Gastroesophageal sphincter (tissue), 4 donors: Measurements from ENCODE around the gene DOCK4. TPM values are rescaled to one million over a fixed set of nuclear protein-coding genes. Genes with fewer than 3 reads are reported as not detected.

Experiments used
- ATAC-seq: fragments of 150-250 bp; one replicate; pipeline ENCODE4 v1.9.1; 2016; ENCODE audit warnings: mild to moderate bottlenecking, moderate library complexity
- H3K27ac ChIP-seq, 4 donors: fragments of 200-600 bp; sonication (generic) in 3 of 4; 1 replicate in 3 of 4; 2 replicates in 1 of 4; pipeline ENCODE4 v1.5.1; 2016 to 2019
- H3K27me3 ChIP-seq: fragments of 200-600 bp; sonication (generic); one replicate; pipeline ENCODE4 v1.5.1; 2019
- H3K36me3 ChIP-seq, 2 donors: fragments of 200-600 bp; sonication (generic); one replicate each; pipeline ENCODE4 v1.5.1; 2019; ENCODE audit warnings: control low read depth in 1 of 2
- H3K4me1 ChIP-seq, 3 donors: fragments of 200-600 bp; sonication (generic); 1 replicate in 2 of 3; 2 replicates in 1 of 3; pipeline ENCODE4 v1.5.1; 2016 to 2019; ENCODE audit warnings: control low read depth in 2 of 3
- H3K4me3 ChIP-seq, 2 donors: fragments of 200-600 bp; sonication (generic); one replicate each; pipeline ENCODE4 v1.5.1; 2019; ENCODE audit warnings: mild to moderate bottlenecking in 1 of 2, moderate library complexity in 1 of 2
- H3K9me3 ChIP-seq, 3 donors: fragments of 200-600 bp; sonication (generic); one replicate each; pipeline ENCODE4 v1.5.1; 2017 to 2019; ENCODE audit warnings: control low read depth in 2 of 3
- CTCF ChIP-seq, 4 experiments: fragments of 200-600 bp in 2 of 4; fragments of 450-650 bp in 2 of 4; sonication (generic) in 1 of 4; IDR thresholded peaks; one replicate each; pipeline ENCODE4 v1.5.1; 2017 to 2019; ENCODE audit warnings: antibody characterized with exemption in 4 of 4, mild to moderate bottlenecking in 2 of 4, moderate library complexity in 2 of 4
- EP300 ChIP-seq: sonication (generic); formaldehyde crosslinking; IDR thresholded peaks from one replicate; pipeline ENCODE4 v1.6.1; 2017; ENCODE audit warnings: antibody characterized with exemption, mild to moderate bottlenecking
- POLR2A ChIP-seq, 2 donors: fragments of 450-650 bp; IDR thresholded peaks; one replicate each; pipeline ENCODE4 v1.6.1; 2017; ENCODE audit warnings: antibody characterized with exemption in 2 of 2, mild to moderate bottlenecking in 2 of 2, moderate library complexity in 1 of 2
- POLR2AphosphoS5 ChIP-seq: sonication (generic); formaldehyde crosslinking; IDR thresholded peaks from one replicate; pipeline ENCODE4 v1.6.1; 2017; ENCODE audit warnings: antibody characterized with exemption
- WGBS, 2 donors: methylation state at CpG; one replicate each; pipeline ENCODE4 v1.1.5; 2018; ENCODE audit warnings: low coverage in 1 of 2; 5-methylcytosine and 5-hydroxymethylcytosine counted together
- total RNA-seq, 4 donors: library from RNA; depleted of rRNA; stranded (reverse); fragments of >200 nt; gene quantifications; one replicate each; pipeline ENCODE4 v1.1.0, GENCODE V29; 2016

DOCK4 gene
- total RNA-seq, 4 donors from 2014 or later: 14.0 to 34.1 (median 24.2) TPM

DNA sequence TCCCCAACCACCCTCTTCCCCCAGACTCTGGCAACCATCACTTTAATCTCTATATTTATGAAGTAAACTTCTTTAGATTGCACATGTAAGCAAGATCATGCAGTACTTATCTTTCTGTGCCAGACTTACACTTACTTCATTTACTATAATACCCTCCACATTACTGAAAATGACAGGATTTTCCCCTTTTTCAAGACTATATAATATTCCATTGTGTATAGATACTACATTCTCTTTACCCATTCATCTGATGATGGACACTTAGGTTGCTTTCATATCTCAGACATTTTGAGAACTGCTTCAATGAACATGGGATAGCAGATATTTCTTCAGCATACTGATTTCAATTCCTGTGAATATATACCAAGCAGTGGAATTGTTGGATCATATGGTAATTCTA lies 4.4 kb downstream of the DOCK4 start:
- Histone ChIP-seq H3K27ac (no peak overlapping the region), H3K9me3 (no peaks in the 10 kb centered on the region), H3K36me3 (no peaks in the 10 kb centered on the region), H3K4me3 (no peak overlapping the region), H3K4me1 (peaks cover 0 to 31% (median 0%) of the 10 kb centered on the region in 3 donors), H3K27me3 (no peaks in the 10 kb centered on the region)
- ATAC-seq: no peak
- TF ChIP-seq EP300 (no peak), POLR2AphosphoS5 (no peak), POLR2A (IDR thresholded peaks at IDR 0.05) (no peak), CTCF (IDR thresholded peaks at IDR 0.05) (no peak)

DNA sequence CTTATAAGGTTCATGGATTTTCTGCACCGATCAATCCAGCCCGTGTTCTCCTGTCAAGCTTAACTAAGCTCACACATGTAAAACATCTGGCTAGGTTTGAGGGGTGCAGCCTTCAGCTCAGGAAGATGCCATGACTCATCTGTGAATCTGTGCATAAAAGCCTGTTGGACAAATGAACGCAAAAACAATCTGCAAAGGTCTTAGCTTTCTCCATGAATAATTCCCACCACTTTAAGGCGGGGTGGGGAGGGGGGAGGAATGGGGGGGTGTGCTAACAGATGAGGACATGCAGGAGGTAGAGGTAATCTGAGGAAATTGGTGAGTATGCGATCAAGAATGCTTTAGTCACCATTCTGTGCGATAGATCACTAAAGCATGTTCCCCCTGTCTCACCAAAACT lies 4.8 kb downstream of the DOCK4 start:
- H3K36me3 ChIP-seq: no peaks in the 10 kb centered on the region
- H3K27ac ChIP-seq: no peak overlapping the region
- ATAC-seq: no peak
- peaks cover 0 to 31% (median 0%) of the 10 kb centered on the region in 3 donors for H3K4me1 ChIP-seq
- H3K27me3 ChIP-seq: no peaks in the 10 kb centered on the region
- H3K4me3 ChIP-seq: no peak overlapping the region
- 65 to 69% methylated on average over 5 of the region's 6 CpGs for whole genome bisulfite sequencing, 2 donors
- TF ChIP-seq POLR2A (IDR thresholded peaks at IDR 0.05) (no peak), CTCF (IDR thresholded peaks at IDR 0.05) (no peak), POLR2AphosphoS5 (no peak), EP300 (no peak)
- H3K9me3 ChIP-seq: no peaks in the 10 kb centered on the region

DNA sequence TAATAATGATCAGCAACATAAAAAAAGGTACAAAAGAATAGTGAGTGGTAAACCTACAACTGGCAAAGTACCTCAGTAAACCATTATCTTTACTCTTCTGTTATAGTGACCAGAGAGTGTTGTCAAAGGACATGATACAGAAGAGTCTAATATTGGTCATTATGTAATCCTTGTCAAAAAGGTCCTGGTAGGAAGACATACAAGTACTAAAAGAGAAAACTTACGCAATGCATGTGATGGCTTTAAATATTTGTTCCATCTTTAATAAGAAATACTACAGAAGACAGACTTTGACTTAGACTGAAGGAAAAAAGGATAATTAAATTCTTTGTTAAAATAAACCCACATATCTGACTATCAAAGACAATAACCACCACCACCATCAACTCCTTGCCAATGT lies 6.5 kb downstream of the DOCK4 start:
- Histone ChIP-seq H3K27me3 (no peaks in the 10 kb centered on the region), H3K4me1 (peaks cover 0 to 27% (median 0%) of the 10 kb centered on the region in 3 donors), H3K4me3 (no peak overlapping the region), H3K27ac (no peak overlapping the region), H3K36me3 (no peaks in the 10 kb centered on the region), H3K9me3 (no peaks in the 10 kb centered on the region)
- TF ChIP-seq POLR2A (IDR thresholded peaks at IDR 0.05) (no peak), CTCF (IDR thresholded peaks at IDR 0.05) (no peak), EP300 (no peak), POLR2AphosphoS5 (no peak)
- 95 to 100% methylated on average over 1 of the region's 1 CpG for WGBS, 2 donors
- no peak for ATAC-seq

DNA sequence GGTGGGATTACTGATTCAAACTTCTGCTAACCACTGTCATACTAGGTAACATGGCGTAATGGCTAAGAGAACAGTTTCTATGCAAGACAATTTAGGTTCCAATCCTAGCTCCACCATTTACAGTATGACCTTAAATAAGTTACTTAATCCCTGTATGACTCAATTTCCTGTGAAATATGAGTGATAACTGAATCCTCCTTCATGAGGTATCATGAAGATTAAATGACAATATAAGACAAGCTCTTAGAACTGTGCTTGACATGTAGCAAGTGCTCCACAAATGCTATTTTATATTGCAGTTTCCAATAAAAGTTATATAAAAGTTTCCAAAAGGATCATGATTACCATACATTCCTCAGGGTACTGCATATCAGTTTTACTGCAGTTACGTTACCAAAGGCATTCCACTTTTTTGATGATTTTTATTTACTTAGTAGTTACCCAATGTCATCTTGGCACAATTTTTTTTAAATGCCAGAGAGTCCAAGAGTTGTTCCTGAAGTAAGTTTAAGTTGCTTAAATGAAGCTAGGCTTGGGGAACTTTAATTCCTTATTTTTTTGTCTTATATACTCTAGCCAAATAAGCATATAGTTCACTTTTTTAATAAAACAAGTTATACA lies 7.1 kb downstream of the DOCK4 start:
- Histone ChIP-seq H3K36me3 (no peaks in the 10 kb centered on the region), H3K27me3 (no peaks in the 10 kb centered on the region), H3K27ac (no peak overlapping the region), H3K4me1 (peaks cover 0 to 22% (median 0%) of the 10 kb centered on the region in 3 donors), H3K9me3 (no peaks in the 10 kb centered on the region), H3K4me3 (no peak overlapping the region)
- no peak for ATAC-seq
- 94 to 97% methylated on average over 2 of the region's 2 CpGs for WGBS, 2 donors
- TF ChIP-seq POLR2A (IDR thresholded peaks at IDR 0.05) (no peak), POLR2AphosphoS5 (no peak), CTCF (IDR thresholded peaks at IDR 0.05) (no peak), EP300 (no peak)

- 63 to 72% methylated on average over 6 of the region's 6 CpGs for WGBS, 2 donors
- ATAC-seq: no peak
- no peak for TF ChIP-seq POLR2AphosphoS5
- TF ChIP-seq CTCF (IDR thresholded peaks at IDR 0.05): no peak
Measured at GRCh38 chr7:112197322-112197721, 8.9 kb downstream of the DOCK4 start.

More at GRCh38 chr7:112197322-112197721, 8.9 kb downstream of the DOCK4 start:
- no peaks in the 10 kb centered on the region for H3K36me3 ChIP-seq
- no peak overlapping the region for H3K27ac ChIP-seq
- no peak overlapping the region for H3K4me3 ChIP-seq
- peaks cover 0 to 5% (median 0%) of the 10 kb centered on the region in 3 donors for H3K4me1 ChIP-seq
- no peaks in the 10 kb centered on the region for H3K27me3 ChIP-seq
- H3K9me3 ChIP-seq: no peaks in the 10 kb centered on the region
